Sigmoid colon (tissue), 4 donors: ENCODE data around the gene CFAP20DC.

Experiments used
- EP300 ChIP-seq, 4 donors: sonication (generic); formaldehyde crosslinking; IDR thresholded peaks; one replicate each; pipeline ENCODE4 v1.6.1; 2017; ENCODE audit warnings: antibody characterized with exemption in 4 of 4
- POLR2A ChIP-seq, 2 donors: fragments of 450-650 bp; IDR thresholded peaks; one replicate each; pipeline ENCODE4 v1.6.1; 2016; ENCODE audit warnings: antibody characterized with exemption in 2 of 2, mild to moderate bottlenecking in 2 of 2, moderate library complexity in 2 of 2
- TF ChIP-seq, protein P1 (sequence below), 4 experiments: fragments of 450-650 bp in 3 of 4; fragments of 200-600 bp in 1 of 4; IDR thresholded peaks; one replicate each; pipeline ENCODE4 v1.5.1; 2016 to 2019; ENCODE audit warnings: antibody characterized with exemption in 4 of 4, mild to moderate bottlenecking in 3 of 4, moderate library complexity in 2 of 4

DNA sequence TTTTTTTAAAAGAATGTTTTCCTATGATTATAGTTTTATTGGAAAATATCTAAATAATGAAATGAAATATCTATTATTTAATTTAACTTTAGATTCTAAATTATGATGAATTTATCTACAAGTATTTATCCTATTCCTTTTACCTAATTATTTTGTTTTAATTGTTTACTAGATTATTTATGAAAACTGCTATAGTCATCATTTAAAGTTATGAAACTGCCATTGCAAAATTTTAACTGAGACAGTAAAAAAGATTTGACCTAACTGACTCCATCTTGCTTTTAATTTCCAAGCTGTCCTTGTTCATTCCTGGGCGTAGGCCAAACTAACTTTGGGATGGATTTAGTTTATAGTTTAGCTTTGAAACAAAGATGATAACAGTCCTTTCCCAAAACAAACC lies 357.3 kb downstream of the CFAP20DC start:
- TF ChIP-seq, protein P1, sequence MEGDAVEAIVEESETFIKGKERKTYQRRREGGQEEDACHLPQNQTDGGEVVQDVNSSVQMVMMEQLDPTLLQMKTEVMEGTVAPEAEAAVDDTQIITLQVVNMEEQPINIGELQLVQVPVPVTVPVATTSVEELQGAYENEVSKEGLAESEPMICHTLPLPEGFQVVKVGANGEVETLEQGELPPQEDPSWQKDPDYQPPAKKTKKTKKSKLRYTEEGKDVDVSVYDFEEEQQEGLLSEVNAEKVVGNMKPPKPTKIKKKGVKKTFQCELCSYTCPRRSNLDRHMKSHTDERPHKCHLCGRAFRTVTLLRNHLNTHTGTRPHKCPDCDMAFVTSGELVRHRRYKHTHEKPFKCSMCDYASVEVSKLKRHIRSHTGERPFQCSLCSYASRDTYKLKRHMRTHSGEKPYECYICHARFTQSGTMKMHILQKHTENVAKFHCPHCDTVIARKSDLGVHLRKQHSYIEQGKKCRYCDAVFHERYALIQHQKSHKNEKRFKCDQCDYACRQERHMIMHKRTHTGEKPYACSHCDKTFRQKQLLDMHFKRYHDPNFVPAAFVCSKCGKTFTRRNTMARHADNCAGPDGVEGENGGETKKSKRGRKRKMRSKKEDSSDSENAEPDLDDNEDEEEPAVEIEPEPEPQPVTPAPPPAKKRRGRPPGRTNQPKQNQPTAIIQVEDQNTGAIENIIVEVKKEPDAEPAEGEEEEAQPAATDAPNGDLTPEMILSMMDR (IDR thresholded peaks at IDR 0.05): no peak
- TF ChIP-seq EP300 (IDR thresholded peaks at IDR 0.05) (no peak), POLR2A (IDR thresholded peaks at IDR 0.05) (no peak)
